Stimulated activated CD8-positive, alpha-beta memory T cell treated with anti-CD3 and anti-CD28 coated beads, Interleukin-12 subunit alpha, Interleukin-12 subunit beta, amount 100 ng/mL, for 24 hours (primary cell): Measurements from ENCODE around the gene YES1.
"Not testable (repeated sequence)": the region's sequence is repeated elsewhere in the genome, so short reads cannot be mapped to it uniquely, and the experiment has no call there.

Experiments used
- DNase-seq: peaks from one replicate; pipeline ENCODE4 v3.0.0-alpha.2; 2020; ENCODE audit errors: extremely low read depth

The YES1 gene

GRCh38 chr18:683531-683930, 128.5 kb downstream of the YES1 start:
- no peak for DNase-seq

- no peak for DNase-seq
Observed at GRCh38 chr18:682833-683232, 129.2 kb downstream of the YES1 start.

GRCh38 chr18:682416-682815, 129.6 kb downstream of the YES1 start:
- not testable (repeated sequence) for DNase-seq

GRCh38 chr18:681985-682384, 130.1 kb downstream of the YES1 start:
- no peak for DNase-seq

- no peak for DNase-seq
Observed at GRCh38 chr18:680392-680791, 131.7 kb downstream of the YES1 start.

- DNase-seq, result no peak
Observed at GRCh38 chr18:679516-679915, 132.5 kb downstream of the YES1 start.

GRCh38 chr18:678482-679182, 133.4 kb downstream of the YES1 start:
- no peak for DNase-seq

GRCh38 chr18:677951-678381, 134.1 kb downstream of the YES1 start:
- DNase-seq, result no peak

- DNase-seq, result no peak
Observed at GRCh38 chr18:677145-677544, 134.9 kb downstream of the YES1 start.

- no peak for DNase-seq
Observed at GRCh38 chr18:676736-677135, 135.3 kb downstream of the YES1 start.

- DNase-seq, result no peak
Observed at GRCh38 chr18:676069-676468, 136.0 kb downstream of the YES1 start.

- no peak for DNase-seq
Observed at GRCh38 chr18:675307-675706, 136.7 kb downstream of the YES1 start.

GRCh38 chr18:673769-674168, 138.3 kb downstream of the YES1 start:
- no peak for DNase-seq

- no peak for DNase-seq
Observed at GRCh38 chr18:673317-673716, 138.7 kb downstream of the YES1 start.
